Lung microvascular endothelial cell (primary cell): ENCODE results near the gene BCL2L12. TPM values are rescaled to one million over a fixed set of nuclear protein-coding genes. Genes with fewer than 3 reads are reported as not detected.

ENCODE experiments used
- DNase-seq, 2 donors: peaks; one replicate each; pipeline versions ENCODE4 v3.0.0 to v3.0.0-alpha.2; 2010; ENCODE audit warnings: low read depth in 2 of 2
- total RNA-seq: library from RNA; depleted of rRNA; stranded (reverse); fragments of >200 nt; gene quantifications from 2 replicates; pipeline ENCODE4 v1.2.1, GENCODE V29; 2014

Gene BCL2L12
- total RNA-seq, 1 donor from 2014 or later, result 3.4 TPM

GRCh38 chr19:49641688-49642491 is 23.8 kb upstream of the BCL2L12 start, which contains the start of gene SCAF1:
Gene SCAF1, plus strand, starts transcription at chr19:49642209. Its CDS starts 2,818 bp downstream, at chr19:49645027.
- peak; percentile 100 for DNase-seq

- DNase-seq, result peak in 1 of 2 donors; percentile 24
Measured at GRCh38 chr19:49642492-49643035, 23.2 kb upstream of the BCL2L12 start.

- DNase-seq, result no peak
Measured at GRCh38 chr19:49643466-49643865, 22.3 kb upstream of the BCL2L12 start.

- no peak for DNase-seq
Measured at GRCh38 chr19:49645592-49645991, 20.1 kb upstream of the BCL2L12 start.

GRCh38 chr19:49645995-49646394 is 19.7 kb upstream of the BCL2L12 start:
- no peak for DNase-seq

- no peak for DNase-seq
Measured at GRCh38 chr19:49646586-49646985, 19.1 kb upstream of the BCL2L12 start.

- DNase-seq, result no peak
Measured at GRCh38 chr19:49651029-49651819, 14.5 kb upstream of the BCL2L12 start.

- no peak for DNase-seq
Measured at GRCh38 chr19:49651820-49652550, 13.7 kb upstream of the BCL2L12 start.

GRCh38 chr19:49652551-49653465 is 12.9 kb upstream of the BCL2L12 start:
- DNase-seq, result no peak

GRCh38 chr19:49653466-49653806 is 12.3 kb upstream of the BCL2L12 start:
- no peak for DNase-seq

GRCh38 chr19:49654581-49654980 is 11.2 kb upstream of the BCL2L12 start:
- DNase-seq, result no peak

GRCh38 chr19:49655570-49656455 is 9.9 kb upstream of the BCL2L12 start:
- no peak for DNase-seq

GRCh38 chr19:49656456-49657109 is 9.2 kb upstream of the BCL2L12 start:
- no peak for DNase-seq

- no peak for DNase-seq
Measured at GRCh38 chr19:49657493-49658138, 8.1 kb upstream of the BCL2L12 start.

GRCh38 chr19:49658139-49658517 is 7.6 kb upstream of the BCL2L12 start:
- DNase-seq, result no peak

- DNase-seq, result no peak
Measured at GRCh38 chr19:49658566-49659442, 6.9 kb upstream of the BCL2L12 start.

GRCh38 chr19:49660338-49660961 is 5.3 kb upstream of the BCL2L12 start:
- no peak for DNase-seq
